WTC11 (cell line): ENCODE results near the gene CLEC2L. TPM values are rescaled to one million over a fixed set of nuclear protein-coding genes. Genes with fewer than 3 reads are reported as not detected.

Experiments
- ATAC-seq: fragments of 200-7000 bp; cut with Tn5 transposase; 2 replicates; pipeline ENCODE4 v1.10.0; 2021; ENCODE audit warnings: mild to moderate bottlenecking, moderate library complexity
- CTCF ChIA-PET: fragments of 300-600 bp; sonication (Branson Sonifier 250); formaldehyde crosslinking; loops from one replicate; lab custom pipeline; 2021; ENCODE audit warnings: antibody characterized with exemption; lab: Charles Lee
- POLR2A ChIA-PET: fragments of 350-600 bp; sonication (Branson Sonifier 250); formaldehyde crosslinking; loops from one replicate; lab custom pipeline; 2021; ENCODE audit warnings: antibody characterized with exemption; lab: Charles Lee
- DNase-seq: peaks from one replicate; pipeline ENCODE4 v3.0.0; 2021; ENCODE audit warnings: low spot score
- H3K27ac Mint-ChIP-seq: 2 replicates; pipeline ENCODE4 v1.8.0; 2021; ENCODE audit warnings: mixed read lengths
- H3K27me3 Mint-ChIP-seq: 2 replicates; pipeline ENCODE4 v1.8.0; 2021; ENCODE audit warnings: low read depth, mild to moderate bottlenecking, moderate library complexity, mixed read lengths
- H3K36me3 Mint-ChIP-seq: 2 replicates; pipeline ENCODE4 v1.8.0; 2021; ENCODE audit warnings: mixed read lengths
- H3K4me1 Mint-ChIP-seq: 2 replicates; pipeline ENCODE4 v1.8.0; 2022; ENCODE audit warnings: mixed read lengths
- H3K4me3 Mint-ChIP-seq: 2 replicates; pipeline ENCODE4 v1.8.0; 2021; ENCODE audit warnings: mild to moderate bottlenecking, moderate library complexity, mixed read lengths
- H3K9me3 Mint-ChIP-seq: 2 replicates; pipeline ENCODE4 v1.8.0; 2021; ENCODE audit warnings: mixed read lengths
- CREM ChIP-seq: sonication (generic); formaldehyde crosslinking; IDR thresholded peaks from 2 replicates; pipeline ENCODE4 v1.8.1; 2022; ENCODE audit warnings: mild to moderate bottlenecking, missing genetic modification reagents, moderate library complexity
- ELF4 ChIP-seq: sonication (generic); formaldehyde crosslinking; IDR thresholded peaks from 2 replicates; pipeline ENCODE4 v1.8.1; 2022; ENCODE audit warnings: low read depth, mild to moderate bottlenecking, moderate library complexity, missing genetic modification reagents
- FOXK1 ChIP-seq: sonication (generic); formaldehyde crosslinking; IDR thresholded peaks from 2 replicates; pipeline ENCODE4 v1.8.0; 2022; ENCODE audit warnings: mild to moderate bottlenecking, moderate library complexity, missing genetic modification reagents
- GABPB1 ChIP-seq: sonication (generic); formaldehyde crosslinking; IDR thresholded peaks from 2 replicates; pipeline ENCODE4 v1.8.1; 2023; ENCODE audit warnings: mild to moderate bottlenecking, missing genetic modification reagents
- RELA ChIP-seq: sonication (generic); formaldehyde crosslinking; IDR thresholded peaks from 2 replicates; pipeline ENCODE4 v1.8.1; 2022; ENCODE audit warnings: missing genetic modification reagents, mild to moderate bottlenecking, borderline replicate concordance
- SMAD4 ChIP-seq: sonication (generic); formaldehyde crosslinking; IDR thresholded peaks from 2 replicates; pipeline ENCODE4 v1.8.0; 2022; ENCODE audit warnings: mild to moderate bottlenecking, missing genetic modification reagents
- SOX15 ChIP-seq: fragments of 250-450 bp; sonication (Bioruptor Pico); IDR thresholded peaks from 2 replicates; pipeline ENCODE4 v1.9.0; 2021; ENCODE audit warnings: mild to moderate bottlenecking
- ZNF416 ChIP-seq: fragments of 250-450 bp; sonication (Bioruptor Pico); IDR thresholded peaks from 2 replicates; pipeline ENCODE4 v1.9.0; 2021; ENCODE audit warnings: mild to moderate bottlenecking, inconsistent platforms
- total RNA-seq: library from RNA; stranded (reverse); gene quantifications from 3 replicates; pipeline ENCODE4 v1.2.3, GENCODE V29; 2021
- TF ChIP-seq, protein P1 (sequence below): fragments of 250-450 bp; sonication (Bioruptor Pico); IDR thresholded peaks from 2 replicates; pipeline ENCODE4 v1.9.0; 2021; ENCODE audit warnings: mild to moderate bottlenecking, borderline replicate concordance
- TF ChIP-seq, protein P2 (sequence below): fragments of 250-450 bp; sonication (Bioruptor Pico); IDR thresholded peaks from 2 replicates; pipeline ENCODE4 v1.9.0; 2021; ENCODE audit warnings: mild to moderate bottlenecking
- TF ChIP-seq, protein P3 (sequence below): fragments of 250-450 bp; sonication (Bioruptor Pico); IDR thresholded peaks from 2 replicates; pipeline ENCODE4 v1.9.0; 2021; ENCODE audit warnings: mild to moderate bottlenecking
- TF ChIP-seq, protein P4 (sequence below): sonication (generic); formaldehyde crosslinking; IDR thresholded peaks from 2 replicates; pipeline ENCODE4 v1.8.1; 2022; ENCODE audit warnings: missing genetic modification reagents, borderline replicate concordance
- TF ChIP-seq, protein P5 (sequence below): sonication (generic); formaldehyde crosslinking; IDR thresholded peaks from 2 replicates; pipeline ENCODE4 v1.8.0; 2023; ENCODE audit warnings: missing genetic modification reagents, mild to moderate bottlenecking, borderline replicate concordance

Gene CLEC2L
- total RNA-seq, 1 experiment from 2014 or later, result 0.13 TPM

DNA sequence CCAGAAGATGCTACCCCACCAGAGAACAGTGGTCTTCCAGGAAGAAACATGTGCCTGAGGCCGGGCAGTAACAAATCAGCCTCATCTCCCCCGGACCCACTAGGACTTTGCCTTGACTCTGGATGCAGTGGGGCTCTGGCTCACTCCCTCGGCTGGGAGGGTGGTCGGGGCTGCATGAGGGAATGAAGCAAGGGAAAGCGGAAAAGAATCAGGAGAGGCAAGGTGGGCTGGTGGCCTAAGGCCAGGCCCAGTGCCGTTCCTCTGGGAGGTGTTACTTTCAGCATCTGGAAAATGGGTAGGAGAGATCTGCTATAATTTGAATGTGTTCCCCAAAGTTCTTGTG, 51.8 kb downstream of the CLEC2L start:
- TF ChIP-seq, protein P1, sequence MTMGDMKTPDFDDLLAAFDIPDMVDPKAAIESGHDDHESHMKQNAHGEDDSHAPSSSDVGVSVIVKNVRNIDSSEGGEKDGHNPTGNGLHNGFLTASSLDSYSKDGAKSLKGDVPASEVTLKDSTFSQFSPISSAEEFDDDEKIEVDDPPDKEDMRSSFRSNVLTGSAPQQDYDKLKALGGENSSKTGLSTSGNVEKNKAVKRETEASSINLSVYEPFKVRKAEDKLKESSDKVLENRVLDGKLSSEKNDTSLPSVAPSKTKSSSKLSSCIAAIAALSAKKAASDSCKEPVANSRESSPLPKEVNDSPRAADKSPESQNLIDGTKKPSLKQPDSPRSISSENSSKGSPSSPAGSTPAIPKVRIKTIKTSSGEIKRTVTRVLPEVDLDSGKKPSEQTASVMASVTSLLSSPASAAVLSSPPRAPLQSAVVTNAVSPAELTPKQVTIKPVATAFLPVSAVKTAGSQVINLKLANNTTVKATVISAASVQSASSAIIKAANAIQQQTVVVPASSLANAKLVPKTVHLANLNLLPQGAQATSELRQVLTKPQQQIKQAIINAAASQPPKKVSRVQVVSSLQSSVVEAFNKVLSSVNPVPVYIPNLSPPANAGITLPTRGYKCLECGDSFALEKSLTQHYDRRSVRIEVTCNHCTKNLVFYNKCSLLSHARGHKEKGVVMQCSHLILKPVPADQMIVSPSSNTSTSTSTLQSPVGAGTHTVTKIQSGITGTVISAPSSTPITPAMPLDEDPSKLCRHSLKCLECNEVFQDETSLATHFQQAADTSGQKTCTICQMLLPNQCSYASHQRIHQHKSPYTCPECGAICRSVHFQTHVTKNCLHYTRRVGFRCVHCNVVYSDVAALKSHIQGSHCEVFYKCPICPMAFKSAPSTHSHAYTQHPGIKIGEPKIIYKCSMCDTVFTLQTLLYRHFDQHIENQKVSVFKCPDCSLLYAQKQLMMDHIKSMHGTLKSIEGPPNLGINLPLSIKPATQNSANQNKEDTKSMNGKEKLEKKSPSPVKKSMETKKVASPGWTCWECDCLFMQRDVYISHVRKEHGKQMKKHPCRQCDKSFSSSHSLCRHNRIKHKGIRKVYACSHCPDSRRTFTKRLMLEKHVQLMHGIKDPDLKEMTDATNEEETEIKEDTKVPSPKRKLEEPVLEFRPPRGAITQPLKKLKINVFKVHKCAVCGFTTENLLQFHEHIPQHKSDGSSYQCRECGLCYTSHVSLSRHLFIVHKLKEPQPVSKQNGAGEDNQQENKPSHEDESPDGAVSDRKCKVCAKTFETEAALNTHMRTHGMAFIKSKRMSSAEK, result no peak
- TF ChIP-seq FOXK1 (CRISPR knock-in tag) (no peak), RELA (CRISPR knock-in tag) (no peak), SMAD4 (CRISPR knock-in tag) (no peak), ELF4 (CRISPR knock-in tag) (no peak), GABPB1 (CRISPR knock-in tag) (no peak), CREM (no peak), ZNF416 (CRISPR knock-in tag) (no peak), SOX15 (no peak)
- TF ChIP-seq, protein P2, sequence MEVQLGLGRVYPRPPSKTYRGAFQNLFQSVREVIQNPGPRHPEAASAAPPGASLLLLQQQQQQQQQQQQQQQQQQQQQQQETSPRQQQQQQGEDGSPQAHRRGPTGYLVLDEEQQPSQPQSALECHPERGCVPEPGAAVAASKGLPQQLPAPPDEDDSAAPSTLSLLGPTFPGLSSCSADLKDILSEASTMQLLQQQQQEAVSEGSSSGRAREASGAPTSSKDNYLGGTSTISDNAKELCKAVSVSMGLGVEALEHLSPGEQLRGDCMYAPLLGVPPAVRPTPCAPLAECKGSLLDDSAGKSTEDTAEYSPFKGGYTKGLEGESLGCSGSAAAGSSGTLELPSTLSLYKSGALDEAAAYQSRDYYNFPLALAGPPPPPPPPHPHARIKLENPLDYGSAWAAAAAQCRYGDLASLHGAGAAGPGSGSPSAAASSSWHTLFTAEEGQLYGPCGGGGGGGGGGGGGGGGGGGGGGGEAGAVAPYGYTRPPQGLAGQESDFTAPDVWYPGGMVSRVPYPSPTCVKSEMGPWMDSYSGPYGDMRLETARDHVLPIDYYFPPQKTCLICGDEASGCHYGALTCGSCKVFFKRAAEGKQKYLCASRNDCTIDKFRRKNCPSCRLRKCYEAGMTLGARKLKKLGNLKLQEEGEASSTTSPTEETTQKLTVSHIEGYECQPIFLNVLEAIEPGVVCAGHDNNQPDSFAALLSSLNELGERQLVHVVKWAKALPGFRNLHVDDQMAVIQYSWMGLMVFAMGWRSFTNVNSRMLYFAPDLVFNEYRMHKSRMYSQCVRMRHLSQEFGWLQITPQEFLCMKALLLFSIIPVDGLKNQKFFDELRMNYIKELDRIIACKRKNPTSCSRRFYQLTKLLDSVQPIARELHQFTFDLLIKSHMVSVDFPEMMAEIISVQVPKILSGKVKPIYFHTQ (CRISPR knock-in tag), result no peak
- TF ChIP-seq, protein P3, sequence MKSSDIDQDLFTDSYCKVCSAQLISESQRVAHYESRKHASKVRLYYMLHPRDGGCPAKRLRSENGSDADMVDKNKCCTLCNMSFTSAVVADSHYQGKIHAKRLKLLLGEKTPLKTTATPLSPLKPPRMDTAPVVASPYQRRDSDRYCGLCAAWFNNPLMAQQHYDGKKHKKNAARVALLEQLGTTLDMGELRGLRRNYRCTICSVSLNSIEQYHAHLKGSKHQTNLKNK (CRISPR knock-in tag), result no peak
- TF ChIP-seq, protein P4, sequence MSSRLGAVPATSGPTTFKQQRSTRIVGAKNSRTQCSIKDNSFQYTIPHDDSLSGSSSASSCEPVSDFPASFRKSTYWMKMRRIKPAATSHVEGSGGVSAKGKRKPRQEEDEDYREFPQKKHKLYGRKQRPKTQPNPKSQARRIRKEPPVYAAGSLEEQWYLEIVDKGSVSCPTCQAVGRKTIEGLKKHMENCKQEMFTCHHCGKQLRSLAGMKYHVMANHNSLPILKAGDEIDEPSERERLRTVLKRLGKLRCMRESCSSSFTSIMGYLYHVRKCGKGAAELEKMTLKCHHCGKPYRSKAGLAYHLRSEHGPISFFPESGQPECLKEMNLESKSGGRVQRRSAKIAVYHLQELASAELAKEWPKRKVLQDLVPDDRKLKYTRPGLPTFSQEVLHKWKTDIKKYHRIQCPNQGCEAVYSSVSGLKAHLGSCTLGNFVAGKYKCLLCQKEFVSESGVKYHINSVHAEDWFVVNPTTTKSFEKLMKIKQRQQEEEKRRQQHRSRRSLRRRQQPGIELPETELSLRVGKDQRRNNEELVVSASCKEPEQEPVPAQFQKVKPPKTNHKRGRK, result no peak
- TF ChIP-seq, protein P5, sequence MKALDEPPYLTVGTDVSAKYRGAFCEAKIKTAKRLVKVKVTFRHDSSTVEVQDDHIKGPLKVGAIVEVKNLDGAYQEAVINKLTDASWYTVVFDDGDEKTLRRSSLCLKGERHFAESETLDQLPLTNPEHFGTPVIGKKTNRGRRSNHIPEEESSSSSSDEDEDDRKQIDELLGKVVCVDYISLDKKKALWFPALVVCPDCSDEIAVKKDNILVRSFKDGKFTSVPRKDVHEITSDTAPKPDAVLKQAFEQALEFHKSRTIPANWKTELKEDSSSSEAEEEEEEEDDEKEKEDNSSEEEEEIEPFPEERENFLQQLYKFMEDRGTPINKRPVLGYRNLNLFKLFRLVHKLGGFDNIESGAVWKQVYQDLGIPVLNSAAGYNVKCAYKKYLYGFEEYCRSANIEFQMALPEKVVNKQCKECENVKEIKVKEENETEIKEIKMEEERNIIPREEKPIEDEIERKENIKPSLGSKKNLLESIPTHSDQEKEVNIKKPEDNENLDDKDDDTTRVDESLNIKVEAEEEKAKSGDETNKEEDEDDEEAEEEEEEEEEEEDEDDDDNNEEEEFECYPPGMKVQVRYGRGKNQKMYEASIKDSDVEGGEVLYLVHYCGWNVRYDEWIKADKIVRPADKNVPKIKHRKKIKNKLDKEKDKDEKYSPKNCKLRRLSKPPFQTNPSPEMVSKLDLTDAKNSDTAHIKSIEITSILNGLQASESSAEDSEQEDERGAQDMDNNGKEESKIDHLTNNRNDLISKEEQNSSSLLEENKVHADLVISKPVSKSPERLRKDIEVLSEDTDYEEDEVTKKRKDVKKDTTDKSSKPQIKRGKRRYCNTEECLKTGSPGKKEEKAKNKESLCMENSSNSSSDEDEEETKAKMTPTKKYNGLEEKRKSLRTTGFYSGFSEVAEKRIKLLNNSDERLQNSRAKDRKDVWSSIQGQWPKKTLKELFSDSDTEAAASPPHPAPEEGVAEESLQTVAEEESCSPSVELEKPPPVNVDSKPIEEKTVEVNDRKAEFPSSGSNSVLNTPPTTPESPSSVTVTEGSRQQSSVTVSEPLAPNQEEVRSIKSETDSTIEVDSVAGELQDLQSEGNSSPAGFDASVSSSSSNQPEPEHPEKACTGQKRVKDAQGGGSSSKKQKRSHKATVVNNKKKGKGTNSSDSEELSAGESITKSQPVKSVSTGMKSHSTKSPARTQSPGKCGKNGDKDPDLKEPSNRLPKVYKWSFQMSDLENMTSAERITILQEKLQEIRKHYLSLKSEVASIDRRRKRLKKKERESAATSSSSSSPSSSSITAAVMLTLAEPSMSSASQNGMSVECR (CRISPR knock-in tag), result no peak
- POLR2A ChIA-PET, result no interaction called here
- 0 out of 2 replicates have a peak, but pooled peaks cover 4% of the 10 kb centered on the region for H3K4me1 Mint-ChIP-seq
- no peaks in the 10 kb centered on the region for H3K36me3 Mint-ChIP-seq
- H3K9me3 Mint-ChIP-seq, result no peaks in the 10 kb centered on the region
- no peak overlapping the region for H3K4me3 Mint-ChIP-seq
- peak overlapping the region; percentile 51; the same call in 1 of the 2 replicates for H3K27ac Mint-ChIP-seq
- CTCF ChIA-PET, result no interaction called here
- no peaks in the 10 kb centered on the region for H3K27me3 Mint-ChIP-seq
- no peak for ATAC-seq
- no peak for DNase-seq
